Embryonic facial prominence (tissue), 1 donor: ENCODE results near the gene POLR1C.
"Not testable (repeated sequence)": the region's sequence is repeated elsewhere in the genome, so short reads cannot be mapped to it uniquely, and the experiment has no call there.

Source experiments
- DNase-seq: peaks from one replicate; pipeline ENCODE4 v3.0.0-alpha.2; 2016; ENCODE audit errors: extremely low spot score

The POLR1C gene

GRCh38 chr6:43492673-43493072 is 24.2 kb upstream of the POLR1C start:
- no peak for DNase-seq

- no peak for DNase-seq
Observed at GRCh38 chr6:43493230-43493629, 23.7 kb upstream of the POLR1C start.

- no peak for DNase-seq
Observed at GRCh38 chr6:43493833-43494232, 23.1 kb upstream of the POLR1C start.

GRCh38 chr6:43494321-43494720 is 22.6 kb upstream of the POLR1C start:
- DNase-seq, result no peak

- DNase-seq, result no peak
Observed at GRCh38 chr6:43494766-43495165, 22.1 kb upstream of the POLR1C start.

GRCh38 chr6:43495409-43495941 is 21.4 kb upstream of the POLR1C start:
- DNase-seq, result no peak

- no peak for DNase-seq
Observed at GRCh38 chr6:43496370-43497128, 20.3 kb upstream of the POLR1C start.

GRCh38 chr6:43497129-43497396 is 19.8 kb upstream of the POLR1C start:
- no peak for DNase-seq

- no peak for DNase-seq
Observed at GRCh38 chr6:43497689-43498088, 19.2 kb upstream of the POLR1C start.

GRCh38 chr6:43498291-43498690 is 18.6 kb upstream of the POLR1C start:
- not testable (repeated sequence) for DNase-seq

GRCh38 chr6:43499028-43499815 is 17.7 kb upstream of the POLR1C start:
- no peak for DNase-seq

GRCh38 chr6:43500921-43501320 is 16.0 kb upstream of the POLR1C start:
- DNase-seq, result no peak

GRCh38 chr6:43502666-43503065 is 14.2 kb upstream of the POLR1C start:
- DNase-seq, result no peak

- no peak for DNase-seq
Observed at GRCh38 chr6:43503443-43503842, 13.4 kb upstream of the POLR1C start.

GRCh38 chr6:43504756-43505593 is 11.9 kb upstream of the POLR1C start:
- DNase-seq, result no peak

- DNase-seq, result no peak
Observed at GRCh38 chr6:43505718-43506117, 11.2 kb upstream of the POLR1C start.

GRCh38 chr6:43506171-43506570 is 10.7 kb upstream of the POLR1C start:
- no peak for DNase-seq

- DNase-seq, result peak; percentile 65
Observed at GRCh38 chr6:43506667-43507471, 10.0 kb upstream of the POLR1C start.

GRCh38 chr6:43508481-43509141 is 8.3 kb upstream of the POLR1C start:
- DNase-seq, result no peak

- no peak for DNase-seq
Observed at GRCh38 chr6:43509142-43509983, 7.5 kb upstream of the POLR1C start.
